Brain microvascular endothelial cell (primary cell): ENCODE results near the gene PDGFC.
A peak's percentile ranks its signal among the peaks of the same experiment; 100 is the strongest.

Source experiments
- DNase-seq: peaks from one replicate; pipeline ENCODE4 v3.0.0-alpha.2; 2020
- H3K27ac ChIP-seq: fragments of 250-450 bp; sonication (Bioruptor Pico); 2 replicates; pipeline ENCODE4 v1.5.1; 2020; ENCODE audit warnings: mild to moderate bottlenecking, moderate library complexity
- H3K27me3 ChIP-seq: fragments of 250-450 bp; sonication (Bioruptor Pico); replicated peaks from 2 replicates; pipeline ENCODE4 v1.5.1; 2020; ENCODE audit warnings: mild to moderate bottlenecking
- H3K36me3 ChIP-seq: fragments of 250-450 bp; sonication (Bioruptor Pico); replicated peaks from 2 replicates; pipeline ENCODE4 v1.5.1; 2020; ENCODE audit warnings: mild to moderate bottlenecking
- H3K4me3 ChIP-seq: 2 replicates; pipeline ENCODE4 v1.5.1; 2011; ENCODE audit warnings: low read depth, mild to moderate bottlenecking, control low read depth, low read length, moderate library complexity
- CTCF ChIP-seq: IDR thresholded peaks from 2 replicates; pipeline ENCODE4 v1.5.1; 2011; ENCODE audit warnings: low read depth, mild to moderate bottlenecking, moderate library complexity, low read length, control low read depth, inconsistent platforms; ENCODE audit errors: missing control alignments
- in situ Hi-C: cut with HindIII; loops from 2 replicates; pipeline ENCODE4 v1.10.0; 2017; ENCODE audit warnings: low sequenced_read_pairs, low pct_ligation_motif_present

PDGFC gene

GRCh38 chr4:156829201-156829873, 142.3 kb downstream of the PDGFC start:
- TF ChIP-seq CTCF = no peak
- in situ Hi-C loops = no loop called here
- DNase-seq = no peak
- Histone ChIP-seq H3K4me3 (no peak overlapping the region), H3K36me3 (no peaks in the 10 kb centered on the region), H3K27ac (peak overlapping the region; percentile 22), H3K27me3 (no peaks in the 10 kb centered on the region)

- no peaks in the 10 kb centered on the region for H3K36me3 ChIP-seq
- no peak overlapping the region for H3K27ac ChIP-seq
- in situ Hi-C loops = no loop called here
- no peak for TF ChIP-seq CTCF
- no peaks in the 10 kb centered on the region for H3K27me3 ChIP-seq
- H3K4me3 ChIP-seq = no peak overlapping the region
- DNase-seq = no peak
These were observed 144.1 kb downstream of the PDGFC start for GRCh38 chr4:156827519-156827918.

GRCh38 chr4:156825074-156825473, 146.5 kb downstream of the PDGFC start:
- Histone ChIP-seq H3K27me3 (no peaks in the 10 kb centered on the region), H3K27ac (no peak overlapping the region), H3K4me3 (no peak overlapping the region), H3K36me3 (no peaks in the 10 kb centered on the region)
- DNase-seq = no peak
- no peak for TF ChIP-seq CTCF
- in situ Hi-C loops = no loop called here

- Histone ChIP-seq H3K36me3 (no peaks in the 10 kb centered on the region), H3K27me3 (no peaks in the 10 kb centered on the region), H3K4me3 (no peak overlapping the region), H3K27ac (no peak overlapping the region)
- no peak for DNase-seq
- in situ Hi-C loops = no loop called here
- no peak for TF ChIP-seq CTCF
These were observed 147.0 kb downstream of the PDGFC start for GRCh38 chr4:156824451-156825060.

- TF ChIP-seq CTCF = no peak
- Histone ChIP-seq H3K36me3 (no peaks in the 10 kb centered on the region), H3K27ac (no peak overlapping the region), H3K4me3 (no peak overlapping the region), H3K27me3 (no peaks in the 10 kb centered on the region)
- in situ Hi-C loops = no loop called here
- peak; percentile 14 for DNase-seq
These were observed 150.7 kb downstream of the PDGFC start for GRCh38 chr4:156820931-156821330.

- Histone ChIP-seq H3K27ac (no peak overlapping the region), H3K4me3 (no peak overlapping the region), H3K36me3 (no peaks in the 10 kb centered on the region), H3K27me3 (no peaks in the 10 kb centered on the region)
- in situ Hi-C loops = no loop called here
- DNase-seq = no peak
- no peak for TF ChIP-seq CTCF
These were observed 155.2 kb downstream of the PDGFC start for GRCh38 chr4:156816360-156816755.
